Liver (tissue), 2 donors: ENCODE results near the gene SHTN1.

Source experiments
- FOXA1 ChIP-seq: IDR thresholded peaks from 2 replicates; pipeline ENCODE4 v1.6.1; 2016; ENCODE audit warnings: antibody characterized with exemption
- TF ChIP-seq, protein P1 (sequence below): fragments of 150-350 bp; IDR thresholded peaks from 2 replicates; pipeline ENCODE4 v1.5.1; 2017; ENCODE audit warnings: improper control_type of control experiment, low read depth, low read length; ENCODE audit not compliant: missing input control
- donor health status: healthy.

DNA sequence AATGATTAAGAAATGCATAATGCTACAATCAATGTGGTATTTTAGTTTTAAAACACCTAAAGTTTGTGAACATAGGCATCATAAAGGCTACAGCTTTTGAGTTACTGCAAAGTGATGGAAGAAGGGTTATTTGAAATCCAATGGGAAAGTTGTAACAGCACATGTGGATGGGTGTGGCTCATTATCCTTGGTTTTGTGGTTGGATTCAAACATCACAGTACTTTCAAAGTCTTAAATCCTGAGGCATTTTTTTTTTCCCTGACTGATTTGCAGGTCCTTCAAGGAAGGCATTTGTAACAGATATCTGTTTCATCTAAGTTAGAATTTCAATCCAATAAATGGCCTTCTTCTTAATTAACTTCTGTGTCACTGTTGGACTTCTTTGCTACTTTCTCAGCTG lies 9.8 kb upstream of the SHTN1 start:
- TF ChIP-seq, protein P1, sequence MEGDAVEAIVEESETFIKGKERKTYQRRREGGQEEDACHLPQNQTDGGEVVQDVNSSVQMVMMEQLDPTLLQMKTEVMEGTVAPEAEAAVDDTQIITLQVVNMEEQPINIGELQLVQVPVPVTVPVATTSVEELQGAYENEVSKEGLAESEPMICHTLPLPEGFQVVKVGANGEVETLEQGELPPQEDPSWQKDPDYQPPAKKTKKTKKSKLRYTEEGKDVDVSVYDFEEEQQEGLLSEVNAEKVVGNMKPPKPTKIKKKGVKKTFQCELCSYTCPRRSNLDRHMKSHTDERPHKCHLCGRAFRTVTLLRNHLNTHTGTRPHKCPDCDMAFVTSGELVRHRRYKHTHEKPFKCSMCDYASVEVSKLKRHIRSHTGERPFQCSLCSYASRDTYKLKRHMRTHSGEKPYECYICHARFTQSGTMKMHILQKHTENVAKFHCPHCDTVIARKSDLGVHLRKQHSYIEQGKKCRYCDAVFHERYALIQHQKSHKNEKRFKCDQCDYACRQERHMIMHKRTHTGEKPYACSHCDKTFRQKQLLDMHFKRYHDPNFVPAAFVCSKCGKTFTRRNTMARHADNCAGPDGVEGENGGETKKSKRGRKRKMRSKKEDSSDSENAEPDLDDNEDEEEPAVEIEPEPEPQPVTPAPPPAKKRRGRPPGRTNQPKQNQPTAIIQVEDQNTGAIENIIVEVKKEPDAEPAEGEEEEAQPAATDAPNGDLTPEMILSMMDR, result no peak
- TF ChIP-seq FOXA1, result no peak
